ENCODE measurements around the gene CACNA1E.

GRCh38 chr1:181517181-181517875 is 34.0 kb downstream of the CACNA1E start:
- no peak for TF ChIP-seq CTCF (IDR thresholded peaks at IDR 0.05)
- TF ChIP-seq EZH2 (IDR thresholded peaks at IDR 0.05; ENCODE audit: borderline replicate concordance, insufficient read depth, low read depth, low read length, poor library complexity, severe bottlenecking): no peak
